GM12873 (cell line): Measurements from ENCODE around the gene ADARB2.

ENCODE experiments used
- TF ChIP-seq, protein P1 (sequence below): IDR thresholded peaks from 2 replicates; pipeline ENCODE4 v1.5.1; 2012; ENCODE audit warnings: low read depth, mild to moderate bottlenecking, moderate library complexity, low read length, control low read depth; ENCODE audit not compliant: insufficient read depth; ENCODE audit errors: missing control alignments

ADARB2 gene

DNA sequence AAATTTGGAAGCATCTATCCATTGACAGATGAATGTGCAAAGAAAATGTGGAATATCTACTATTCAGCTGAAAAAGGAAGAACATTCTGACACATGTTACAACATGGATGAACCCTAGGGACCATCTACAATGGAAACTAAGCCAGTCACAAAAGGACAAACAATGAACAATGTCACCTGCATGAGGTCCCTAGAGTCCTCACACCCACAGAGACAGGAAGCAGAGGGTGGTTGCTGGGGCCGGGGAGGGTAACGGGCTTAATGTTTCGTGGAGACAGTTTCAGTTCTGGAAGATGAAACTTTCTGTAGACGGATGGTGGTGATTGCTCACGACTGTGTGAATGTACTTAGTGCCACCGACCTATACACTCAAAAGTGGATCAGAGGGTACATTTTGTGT is 282.9 kb downstream of the ADARB2 start:
- TF ChIP-seq, protein P1, sequence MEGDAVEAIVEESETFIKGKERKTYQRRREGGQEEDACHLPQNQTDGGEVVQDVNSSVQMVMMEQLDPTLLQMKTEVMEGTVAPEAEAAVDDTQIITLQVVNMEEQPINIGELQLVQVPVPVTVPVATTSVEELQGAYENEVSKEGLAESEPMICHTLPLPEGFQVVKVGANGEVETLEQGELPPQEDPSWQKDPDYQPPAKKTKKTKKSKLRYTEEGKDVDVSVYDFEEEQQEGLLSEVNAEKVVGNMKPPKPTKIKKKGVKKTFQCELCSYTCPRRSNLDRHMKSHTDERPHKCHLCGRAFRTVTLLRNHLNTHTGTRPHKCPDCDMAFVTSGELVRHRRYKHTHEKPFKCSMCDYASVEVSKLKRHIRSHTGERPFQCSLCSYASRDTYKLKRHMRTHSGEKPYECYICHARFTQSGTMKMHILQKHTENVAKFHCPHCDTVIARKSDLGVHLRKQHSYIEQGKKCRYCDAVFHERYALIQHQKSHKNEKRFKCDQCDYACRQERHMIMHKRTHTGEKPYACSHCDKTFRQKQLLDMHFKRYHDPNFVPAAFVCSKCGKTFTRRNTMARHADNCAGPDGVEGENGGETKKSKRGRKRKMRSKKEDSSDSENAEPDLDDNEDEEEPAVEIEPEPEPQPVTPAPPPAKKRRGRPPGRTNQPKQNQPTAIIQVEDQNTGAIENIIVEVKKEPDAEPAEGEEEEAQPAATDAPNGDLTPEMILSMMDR, result no peak

DNA sequence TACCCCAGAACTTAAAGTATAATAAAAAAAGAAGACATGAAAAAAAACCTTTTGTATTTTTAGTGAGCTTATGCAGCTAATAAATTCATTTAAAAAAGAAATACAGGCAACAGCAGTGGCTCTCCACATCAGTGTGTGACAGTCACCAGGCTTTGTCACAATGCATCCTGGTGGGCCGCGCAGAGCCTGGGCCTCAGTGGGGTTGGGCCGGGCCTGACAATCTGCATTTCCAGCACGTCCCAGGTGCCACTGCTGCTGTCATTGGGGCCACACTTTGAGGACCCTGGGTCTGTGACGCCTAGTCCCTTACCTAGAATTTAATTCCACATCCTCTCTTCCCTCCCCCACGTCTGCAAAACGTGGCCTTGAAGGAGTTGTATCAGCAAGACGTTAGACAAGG is 284.5 kb downstream of the ADARB2 start:
- TF ChIP-seq, protein P1, result no peak

DNA sequence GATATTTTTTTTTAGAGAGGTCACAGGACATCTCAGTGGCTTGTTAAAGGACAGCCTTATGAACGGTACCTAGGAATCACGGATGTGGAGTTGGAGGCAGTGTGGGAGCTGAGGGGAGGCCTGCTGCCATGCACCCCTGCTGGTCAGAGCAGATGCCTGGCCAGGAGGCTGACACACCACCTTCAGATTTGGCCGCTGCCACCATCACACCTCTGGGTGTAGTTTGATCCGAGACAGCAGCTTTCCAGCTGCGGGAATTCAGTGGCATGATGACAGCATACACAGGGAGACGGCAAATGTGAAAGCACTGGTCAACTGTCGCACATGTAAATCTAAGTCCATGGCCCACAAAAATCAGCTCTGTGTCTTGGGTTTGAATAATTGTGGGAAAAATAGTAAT is 285.4 kb downstream of the ADARB2 start:
- TF ChIP-seq, protein P1, result no peak

DNA sequence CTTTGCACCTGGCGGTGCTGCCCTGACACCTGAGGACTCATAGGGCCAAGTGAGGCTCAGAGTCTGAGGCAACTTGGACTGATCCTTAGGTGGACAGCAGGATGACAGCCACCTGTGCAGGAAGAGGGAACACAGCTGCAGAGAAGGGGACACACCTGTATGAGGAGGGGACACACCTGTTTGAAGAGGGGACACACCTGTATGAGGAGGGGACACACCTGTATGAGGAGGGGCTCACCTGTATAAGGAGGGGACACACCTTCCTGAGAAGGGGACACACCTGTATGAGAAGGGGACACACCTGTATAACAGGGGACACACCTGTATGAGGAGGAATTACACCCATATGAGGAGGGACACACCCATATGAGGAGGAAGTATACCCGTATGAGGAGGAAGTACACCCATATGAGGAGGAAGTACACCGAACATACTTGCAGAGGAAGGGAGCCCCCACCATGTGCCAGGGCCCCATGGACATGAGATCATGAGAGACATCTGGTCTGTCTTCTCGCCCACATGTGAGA is 285.9 kb downstream of the ADARB2 start:
- TF ChIP-seq, protein P1, result no peak

DNA sequence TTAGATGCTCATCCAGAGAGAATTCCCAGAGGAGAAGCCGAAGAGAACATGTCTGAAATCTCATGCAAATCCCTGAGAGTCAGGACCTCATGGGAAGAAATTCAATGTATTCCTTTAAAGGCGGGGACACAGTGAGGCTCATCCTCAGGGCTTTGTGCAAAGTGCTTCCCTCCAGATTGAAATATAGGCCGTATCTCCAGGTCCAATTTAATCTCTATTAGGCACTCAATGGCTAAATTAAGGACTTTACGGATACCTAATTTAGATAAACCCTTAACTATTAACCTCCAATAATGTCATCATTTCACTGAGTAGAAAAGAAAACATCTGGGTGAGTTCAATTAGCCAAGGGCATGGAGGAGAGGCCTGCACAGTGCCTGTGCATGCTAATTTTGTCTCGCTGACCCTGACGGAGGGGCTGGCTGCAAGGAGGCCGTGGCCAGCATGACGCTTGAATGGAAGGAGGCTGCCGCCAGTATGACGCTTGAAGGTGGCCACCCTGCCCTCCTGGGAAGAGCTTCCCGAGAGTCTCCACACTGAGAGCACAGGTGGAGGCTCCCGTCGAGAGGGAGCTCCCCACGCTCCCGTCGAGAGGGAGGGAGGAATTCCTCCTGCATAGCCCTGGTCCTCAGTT is 287.6 kb downstream of the ADARB2 start:
- TF ChIP-seq, protein P1, result no peak

DNA sequence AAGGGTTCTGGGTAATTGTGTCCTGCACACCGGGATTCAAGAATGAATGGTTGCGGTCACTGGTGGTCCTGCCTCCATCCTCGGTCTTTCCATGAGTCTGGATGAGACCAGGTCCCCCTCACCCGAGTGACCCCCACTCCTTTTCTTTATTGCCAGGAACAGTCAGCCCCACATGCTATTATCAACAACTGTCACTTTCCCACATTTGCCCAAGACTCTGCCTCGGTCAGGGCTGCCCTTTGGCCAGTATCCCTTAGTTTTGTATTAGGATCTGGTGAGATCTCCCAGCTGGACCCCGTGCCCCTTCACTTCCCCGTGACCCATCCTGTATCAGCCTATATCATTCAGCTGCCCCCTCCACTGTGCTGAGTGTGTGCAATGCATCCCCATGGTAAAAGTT is 288.3 kb downstream of the ADARB2 start:
- TF ChIP-seq, protein P1, result no peak

DNA sequence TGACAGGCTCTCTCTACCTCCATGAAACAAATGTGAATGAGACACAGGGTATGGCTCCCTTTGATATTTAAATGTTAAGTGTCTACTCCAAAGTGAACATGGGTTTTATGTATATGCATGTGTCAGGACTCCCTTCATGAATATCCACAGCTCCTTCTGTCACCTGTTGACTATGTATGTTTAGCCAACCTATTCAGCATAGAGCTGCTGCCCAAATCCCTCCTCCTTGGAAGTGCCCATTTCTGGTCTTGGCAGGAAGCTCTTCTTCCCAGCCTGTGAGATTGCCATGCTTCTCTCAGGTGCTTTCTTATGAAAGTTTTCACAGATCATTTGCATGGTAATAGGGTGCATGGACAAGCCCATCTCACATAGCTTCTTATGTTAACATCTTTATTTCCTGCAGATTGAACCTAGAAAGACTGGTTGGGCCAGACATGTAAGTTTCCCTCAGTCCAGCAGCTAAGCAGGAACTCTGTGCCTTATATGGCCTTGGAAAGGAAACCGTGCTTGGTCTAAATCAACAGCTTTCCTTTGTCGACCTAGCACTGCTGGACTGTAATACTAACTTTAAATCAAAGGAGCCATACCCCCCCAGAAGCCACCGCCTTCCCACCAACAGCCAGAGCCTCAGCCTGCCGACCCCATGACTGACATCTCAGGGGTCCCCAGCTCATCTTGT is 288.9 kb downstream of the ADARB2 start:
- TF ChIP-seq, protein P1, result no peak
